Activated T-cell treated with anti-CD3 and anti-CD28 coated beads for 48 hours (primary cell): Measurements from ENCODE around the gene VAMP3.

ENCODE experiments used
- DNase-seq: peaks from one replicate; pipeline ENCODE4 v3.0.0-alpha.2; 2020; ENCODE audit warnings: low read depth

VAMP3 gene, protein sequence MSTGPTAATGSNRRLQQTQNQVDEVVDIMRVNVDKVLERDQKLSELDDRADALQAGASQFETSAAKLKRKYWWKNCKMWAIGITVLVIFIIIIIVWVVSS

GRCh38 chr1:7770997-7771822 lies at the start of gene VAMP3:
TSS of gene VAMP3 (plus strand) at chr1:7771296. CDS start at chr1:7771384, 88 bp downstream.
- peak; percentile 80 for DNase-seq

DNA sequence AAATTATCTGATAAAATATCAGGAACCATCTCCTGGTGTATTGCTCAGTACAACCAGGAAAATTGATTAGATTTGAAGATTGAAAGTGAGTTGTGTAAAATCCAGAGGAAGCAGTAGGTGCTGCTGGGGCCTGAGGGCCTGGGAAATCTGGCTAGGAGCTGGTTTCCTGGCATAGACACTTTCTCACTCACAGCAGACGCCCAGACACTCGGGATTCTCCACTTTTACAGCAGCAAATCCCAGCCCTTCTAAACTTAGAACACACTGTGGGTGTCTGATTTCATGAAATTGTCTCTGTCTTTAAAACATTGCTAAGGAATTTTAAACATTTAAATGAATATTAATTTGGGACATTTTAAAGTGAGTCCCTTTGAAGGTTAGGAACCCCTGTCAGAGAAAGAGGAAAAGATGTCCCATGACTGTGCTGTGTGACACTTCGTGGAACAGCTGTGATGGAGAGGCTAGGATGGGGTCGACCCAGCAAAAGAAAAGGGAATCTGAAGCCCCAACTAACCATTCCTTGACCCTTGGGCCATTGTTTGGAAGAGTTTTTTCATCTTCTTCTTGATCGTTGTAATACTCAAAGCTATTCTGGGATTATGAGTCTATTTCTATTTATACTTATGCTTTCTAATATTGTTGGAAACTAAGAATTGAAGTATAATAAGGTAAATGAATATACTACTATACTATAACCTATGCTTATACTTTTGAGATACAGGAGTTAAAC lies 49.0 kb upstream of the VAMP3 start:
- no peak for DNase-seq

- no peak for DNase-seq
Observed at GRCh38 chr1:7722670-7723012, 48.5 kb upstream of the VAMP3 start.

DNA sequence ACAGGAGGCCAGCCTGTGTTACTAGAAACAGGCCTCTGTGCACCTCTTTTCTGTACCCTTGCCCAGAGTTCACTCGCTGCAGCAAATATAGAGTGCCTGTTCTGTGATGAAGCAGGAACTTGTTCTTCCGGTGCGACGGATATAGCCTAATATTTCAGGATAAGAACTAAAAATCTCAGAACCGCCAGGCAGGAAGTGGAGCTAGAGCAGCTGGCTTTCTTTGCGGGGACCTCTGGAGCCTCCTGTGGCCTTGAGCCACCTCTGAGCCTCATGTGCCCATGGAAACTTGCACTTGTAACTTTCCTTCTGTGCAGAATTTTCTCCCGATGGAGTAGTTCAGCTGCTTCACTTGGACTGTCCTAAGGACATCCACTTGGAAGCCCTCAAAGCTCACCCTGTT lies 44.5 kb upstream of the VAMP3 start:
- DNase-seq, result no peak

DNA sequence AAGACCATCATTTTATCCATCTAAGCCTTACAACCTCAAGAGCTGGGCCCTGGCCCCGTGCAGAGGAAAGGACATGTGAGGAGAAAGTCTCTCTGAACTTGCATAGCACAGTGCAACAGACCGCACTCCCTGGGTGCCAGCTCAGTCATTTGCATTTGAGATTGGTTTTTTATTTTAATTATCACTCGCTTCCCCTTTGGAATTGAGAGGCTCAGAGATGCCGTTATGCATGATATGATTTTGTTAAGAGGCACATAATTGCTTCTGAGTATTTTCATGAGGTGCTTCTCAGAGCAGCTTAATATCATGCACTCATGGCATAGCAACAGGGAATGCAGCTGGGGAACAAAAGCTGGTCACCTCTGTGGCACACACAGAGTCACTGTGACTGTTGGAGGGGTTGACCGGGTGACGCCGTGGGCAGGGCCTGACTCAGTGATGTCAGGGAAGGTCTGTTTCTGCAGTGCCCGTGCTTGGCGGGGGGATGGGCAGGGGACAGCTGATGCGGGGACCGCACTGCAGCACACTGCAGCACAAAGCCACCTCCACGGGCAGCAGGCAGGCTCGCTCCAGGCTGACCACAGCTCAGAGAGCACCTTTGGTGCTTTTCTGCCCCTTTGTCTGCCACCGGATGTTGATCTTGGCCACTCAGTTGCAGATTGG lies 43.2 kb upstream of the VAMP3 start:
- no peak for DNase-seq

DNA sequence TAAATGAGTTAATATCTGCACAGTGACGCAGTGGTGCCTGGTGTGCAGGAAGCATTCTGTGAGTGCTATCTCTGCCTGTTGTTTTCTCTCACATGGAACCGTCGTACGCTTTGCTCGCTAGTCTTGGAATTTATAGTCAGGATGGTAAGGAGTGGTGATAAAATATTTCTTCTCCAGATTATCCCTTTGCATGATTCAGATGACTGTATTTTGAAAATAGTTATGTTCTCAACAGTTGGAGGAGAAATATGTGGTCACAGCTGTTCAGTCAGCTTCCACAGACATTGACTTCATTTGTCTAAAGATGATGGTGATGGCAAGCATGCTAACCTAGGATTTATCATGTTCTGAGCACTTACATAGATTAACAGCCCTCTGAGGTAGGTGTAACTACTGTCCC lies 41.3 kb upstream of the VAMP3 start:
- no peak for DNase-seq

DNA sequence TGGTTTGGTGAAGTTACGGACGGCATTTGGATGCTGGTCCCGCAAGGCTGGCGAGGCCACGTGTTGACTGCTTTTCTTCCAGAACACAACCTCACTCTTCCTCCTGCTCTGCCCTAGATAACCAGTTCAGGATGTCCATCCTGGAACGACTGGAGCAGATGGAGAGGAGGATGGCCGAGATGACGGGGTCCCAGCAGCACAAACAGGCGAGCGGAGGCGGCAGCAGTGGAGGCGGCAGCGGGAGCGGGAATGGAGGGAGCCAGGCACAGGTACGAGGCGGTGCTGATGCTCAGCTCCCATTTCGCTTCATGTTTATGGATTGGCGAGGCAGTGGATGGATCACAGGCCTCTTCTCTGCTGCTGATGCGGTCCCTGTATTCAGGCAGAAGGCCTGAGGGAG lies 38.8 kb upstream of the VAMP3 start:
- no peak for DNase-seq

GRCh38 chr1:7733276-7733675 lies 37.8 kb upstream of the VAMP3 start:
- no peak for DNase-seq

DNA sequence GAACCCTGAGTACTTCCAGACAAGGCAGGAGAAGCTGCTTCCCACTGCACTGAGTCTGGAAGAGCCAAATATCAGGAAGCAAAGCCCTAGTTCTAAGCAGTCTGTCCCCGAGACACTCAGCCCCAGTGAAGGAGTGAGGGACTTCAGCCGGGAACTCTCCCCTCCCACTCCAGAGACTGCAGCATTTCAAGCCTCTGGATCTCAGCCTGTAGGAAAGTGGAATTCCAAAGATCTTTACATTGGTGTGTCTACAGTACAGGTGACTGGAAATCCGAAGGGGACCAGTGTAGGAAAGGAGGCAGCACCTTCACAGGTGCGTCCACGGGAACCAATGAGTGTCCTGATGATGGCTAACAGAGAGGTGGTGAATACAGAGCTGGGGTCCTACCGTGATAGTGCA lies 33.1 kb upstream of the VAMP3 start:
- no peak for DNase-seq

GRCh38 chr1:7743346-7743745 lies 27.8 kb upstream of the VAMP3 start:
- DNase-seq, result no peak

DNA sequence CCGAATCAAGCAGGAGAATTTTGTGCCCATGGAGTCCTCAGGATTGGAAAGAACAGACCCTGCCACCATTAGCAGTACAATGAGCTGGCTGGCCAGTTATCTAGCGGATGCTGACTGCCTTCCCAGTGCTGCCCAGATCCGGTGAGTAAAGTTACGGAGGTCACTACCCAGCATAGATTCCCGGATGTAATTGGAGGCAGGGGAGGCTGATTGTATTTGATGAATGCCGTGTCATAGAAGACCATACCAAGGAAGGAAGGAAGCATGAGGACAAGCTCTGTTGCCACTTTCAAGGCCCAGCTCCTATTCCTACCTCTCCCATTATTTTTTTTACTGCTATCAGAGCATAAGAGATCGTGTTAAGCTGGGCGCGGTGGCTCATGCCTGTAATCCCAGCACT lies 26.2 kb upstream of the VAMP3 start:
- DNase-seq, result no peak

GRCh38 chr1:7745783-7746182 lies 25.3 kb upstream of the VAMP3 start:
- DNase-seq, result no peak

DNA sequence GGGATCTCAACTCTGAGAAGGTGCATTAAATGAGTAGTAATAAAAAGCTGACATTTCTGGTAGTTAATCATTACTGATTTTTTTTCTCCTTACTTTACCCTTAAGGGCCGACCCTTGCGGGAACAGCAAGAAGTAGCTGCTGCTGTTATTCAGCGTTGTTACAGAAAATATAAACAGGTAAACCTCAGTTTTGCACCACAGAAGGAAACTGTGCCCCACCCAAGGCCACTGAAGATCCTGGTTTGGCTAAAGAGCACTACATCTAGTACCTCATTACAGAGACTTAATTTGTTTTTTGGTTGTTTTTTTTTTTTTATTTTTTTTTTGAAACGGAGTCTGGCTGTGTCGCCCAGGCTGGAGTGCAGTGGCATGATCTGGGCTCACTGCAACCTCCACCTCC lies 23.5 kb upstream of the VAMP3 start:
- no peak for DNase-seq

DNA sequence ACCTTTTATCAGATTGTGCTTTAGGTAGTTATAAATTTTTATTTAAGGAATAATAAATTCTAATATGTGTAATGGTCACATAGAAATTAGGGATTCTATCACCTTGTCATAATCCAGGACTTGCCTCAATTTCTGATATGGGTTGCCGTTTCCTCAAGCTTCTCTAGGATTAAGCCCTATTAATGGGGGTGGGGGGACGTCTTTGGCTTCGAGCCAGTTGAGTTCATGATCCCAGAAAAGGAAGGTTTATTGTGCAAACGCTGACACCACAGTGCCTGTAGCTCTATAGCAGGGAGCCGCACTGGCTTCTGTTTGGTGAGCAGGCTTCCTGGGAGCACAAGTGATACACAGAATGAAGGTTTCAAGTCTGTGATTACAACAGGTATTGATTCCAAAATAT lies 22.0 kb upstream of the VAMP3 start:
- no peak for DNase-seq

- no peak for DNase-seq
Observed at GRCh38 chr1:7751174-7751573, 19.9 kb upstream of the VAMP3 start.

GRCh38 chr1:7752512-7753417 lies 18.3 kb upstream of the VAMP3 start:
- DNase-seq, result peak; percentile 15

- DNase-seq, result no peak
Observed at GRCh38 chr1:7753641-7754040, 17.5 kb upstream of the VAMP3 start.

GRCh38 chr1:7754234-7754633 lies 16.9 kb upstream of the VAMP3 start:
- no peak for DNase-seq

DNA sequence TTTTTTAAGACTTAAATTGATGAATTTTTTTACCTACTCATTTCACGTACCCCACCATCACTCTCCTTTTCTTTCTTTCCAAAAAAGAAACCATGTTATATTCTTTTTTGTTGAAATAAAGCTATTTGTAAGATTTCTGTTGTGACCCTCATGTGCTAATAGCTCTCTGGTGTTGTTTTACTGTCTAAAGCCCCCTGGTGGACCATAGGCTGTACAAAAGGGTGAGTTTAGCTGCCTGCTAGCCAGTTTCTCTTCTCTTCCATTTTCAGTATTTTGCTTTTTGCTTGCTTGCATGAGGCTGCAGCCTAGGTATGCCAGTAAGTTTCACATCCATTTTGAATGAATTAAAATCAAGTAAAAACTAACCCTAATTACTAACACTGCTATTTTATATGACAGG lies 15.6 kb upstream of the VAMP3 start:
- DNase-seq, result no peak

- no peak for DNase-seq
Observed at GRCh38 chr1:7760245-7760644, 10.9 kb upstream of the VAMP3 start.

- no peak for DNase-seq
Observed at GRCh38 chr1:7761103-7761502, 10.0 kb upstream of the VAMP3 start.

DNA sequence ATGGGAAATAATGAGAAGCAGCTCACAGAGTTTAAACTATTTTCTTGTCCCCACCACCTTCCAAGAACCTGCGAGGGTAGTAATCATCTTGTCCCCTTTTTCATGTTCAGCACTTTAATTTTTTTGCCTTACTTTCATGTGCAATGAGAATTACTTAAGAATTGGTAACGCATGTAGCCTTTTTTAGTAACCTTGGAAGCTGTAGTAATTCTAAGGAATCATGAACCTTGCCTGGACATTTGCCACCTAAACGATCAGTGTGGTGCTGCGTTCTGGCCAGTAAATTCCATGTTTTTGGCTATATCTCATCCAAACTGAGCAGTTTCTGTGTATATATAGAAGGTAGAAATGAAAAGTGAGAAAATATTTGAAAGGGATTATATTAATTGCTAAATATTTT lies 3.9 kb upstream of the VAMP3 start:
- no peak for DNase-seq
